H1 (cell line): Measurements from ENCODE around the gene RRN3. TPM values are rescaled to one million over a fixed set of nuclear protein-coding genes. Genes with fewer than 3 reads are reported as not detected.
"Not testable (repeated sequence)": the region's sequence is repeated elsewhere in the genome, so short reads cannot be mapped to it uniquely, and the experiment has no call there.

Experiments
- CTCF ChIA-PET: fragments of 300-600 bp; sonication (Branson Sonifier 250); formaldehyde crosslinking; loops from one replicate; lab custom pipeline; 2021; ENCODE audit not compliant: partially characterized antibody; lab: Charles Lee
- POLR2A ChIA-PET: fragments of 300-600 bp; sonication (Branson Sonifier 250); formaldehyde crosslinking; loops from one replicate; lab custom pipeline; 2021; ENCODE audit warnings: inconsistent platforms; ENCODE audit not compliant: partially characterized antibody; lab: Charles Lee
- DNase-seq, 2 experiments: peaks; one replicate each; pipeline versions ENCODE4 v3.0.0 to v3.0.0-alpha.2; 2010 to 2022; ENCODE audit warnings: low spot score in 2 of 2, low read depth in 1 of 2, mixed read lengths in 1 of 2
- FAIRE-seq: peaks from 2 replicates; lab custom pipeline; 2011; peaks lifted over from hg19 to GRCh38; lab: Jason Lieb, UNC
- H2AFZ ChIP-seq: 2 replicates; pipeline ENCODE4 v1.8.1; 2012; ENCODE audit warnings: low read length, inconsistent platforms
- H2AK5ac ChIP-seq: 2 replicates; pipeline ENCODE4 v1.6.1; 2013; ENCODE audit warnings: low read depth, low read length
- H2BK120ac ChIP-seq: replicated peaks from 2 replicates; pipeline ENCODE3; 2013; ENCODE audit warnings: low read depth, low read length, inconsistent platforms
- H2BK12ac ChIP-seq: 2 replicates; pipeline ENCODE4 v1.6.1; 2013; ENCODE audit warnings: low read depth, low read length
- H2BK15ac ChIP-seq: 2 replicates; pipeline ENCODE4 v1.6.1; 2013; ENCODE audit warnings: low read length
- H2BK20ac ChIP-seq: 2 replicates; pipeline ENCODE4 v1.6.1; 2013; ENCODE audit warnings: low read length
- H2BK5ac ChIP-seq: 2 replicates; pipeline ENCODE4 v1.6.1; 2013; ENCODE audit warnings: low read depth, low read length
- H3K14ac ChIP-seq: 2 replicates; pipeline ENCODE4 v1.6.1; 2013; ENCODE audit warnings: inconsistent platforms; ENCODE audit not compliant: insufficient read length
- H3K18ac ChIP-seq: 2 replicates; pipeline ENCODE4 v1.6.1; 2013; ENCODE audit warnings: low read length; ENCODE audit errors: extremely low read depth
- H3K23ac ChIP-seq: 2 replicates; pipeline ENCODE4 v1.6.1; 2013; ENCODE audit warnings: inconsistent platforms; ENCODE audit not compliant: insufficient read length
- H3K23me2 ChIP-seq: 2 replicates; pipeline ENCODE4 v1.6.1; 2013; ENCODE audit warnings: low read depth, low read length
- H3K27ac ChIP-seq: 2 replicates; pipeline ENCODE4 v1.6.1; 2011; ENCODE audit warnings: low read depth, low read length, inconsistent platforms
- H3K27me3 ChIP-seq, 4 experiments: replicated peaks in 1 of 4; 1 replicate in 1 of 4; 2 replicates in 3 of 4; pipeline versions ENCODE4 v1.6.1 to v1.8.1; 2011 to 2013; ENCODE audit warnings: low read length in 3 of 4, mild to moderate bottlenecking in 3 of 4, inconsistent platforms in 2 of 4, mixed read lengths in 2 of 4, moderate library complexity in 1 of 4; ENCODE audit not compliant: control insufficient read depth in 3 of 4, insufficient read depth in 3 of 4; ENCODE audit errors: extremely low read depth in 1 of 4
- H3K36me3 ChIP-seq, 4 experiments: 2 replicates each; pipeline versions ENCODE4 v1.6.1 to v1.8.1; 2011 to 2013; ENCODE audit warnings: mild to moderate bottlenecking in 4 of 4, low read length in 3 of 4, moderate library complexity in 2 of 4, control low read depth in 1 of 4, inconsistent platforms in 1 of 4; ENCODE audit not compliant: insufficient read depth in 4 of 4, control insufficient read depth in 2 of 4
- H3K4ac ChIP-seq: replicated peaks from 2 replicates; pipeline ENCODE3; 2013; ENCODE audit warnings: low read length, low read depth, mixed read lengths, inconsistent platforms; ENCODE audit not compliant: insufficient read length
- H3K4me1 ChIP-seq, 4 experiments: replicated peaks in 1 of 4; 1 replicate in 1 of 4; 2 replicates in 3 of 4; pipeline versions ENCODE4 v1.6.1 to v1.8.1; 2011 to 2013; ENCODE audit warnings: low read length in 3 of 4, inconsistent platforms in 2 of 4, mixed read lengths in 1 of 4; ENCODE audit not compliant: insufficient read depth in 4 of 4, control insufficient read depth in 3 of 4
- H3K4me2 ChIP-seq, 2 experiments: 2 replicates each; pipeline versions ENCODE4 v1.6.1 to v1.8.1; 2011 to 2013; ENCODE audit warnings: low read depth in 2 of 2, low read length in 2 of 2, control low read depth in 1 of 2, inconsistent platforms in 1 of 2, mild to moderate bottlenecking in 1 of 2; ENCODE audit not compliant: insufficient read depth in 1 of 2
- H3K4me3 ChIP-seq, 4 experiments: fragments of 200-600, 300-600 bp in 1 of 4; sonication (generic), shearing (Covaris generic), sonication (Bioruptor Twin) in 1 of 4; 2 replicates each; pipeline versions ENCODE4 v1.5.1 to v1.8.1; 2011 to 2016; ENCODE audit warnings: low read length in 4 of 4, low read depth in 3 of 4, control low read depth in 2 of 4, inconsistent platforms in 2 of 4, mild to moderate bottlenecking in 2 of 4, mixed read lengths in 1 of 4, moderate library complexity in 1 of 4; ENCODE audit not compliant: insufficient read depth in 2 of 4; ENCODE audit errors: extremely low read depth in 1 of 4
- H3K56ac ChIP-seq: replicated peaks from 2 replicates; pipeline ENCODE3; 2013; ENCODE audit warnings: low read depth, mild to moderate bottlenecking, mixed read lengths, low read length, inconsistent platforms; ENCODE audit not compliant: insufficient read length
- H3K79me1 ChIP-seq: 2 replicates; pipeline ENCODE4 v1.6.1; 2013; ENCODE audit warnings: low read depth, low read length, control low read depth
- H3K79me2 ChIP-seq, 2 experiments: 2 replicates each; pipeline versions ENCODE4 v1.6.1 to v1.8.1; 2012 to 2013; ENCODE audit warnings: low read length in 2 of 2, mild to moderate bottlenecking in 2 of 2, inconsistent platforms in 1 of 2; ENCODE audit not compliant: insufficient read depth in 2 of 2, control insufficient read depth in 1 of 2
- H3K9ac ChIP-seq, 4 experiments: replicated peaks in 1 of 4; 1 replicate in 1 of 4; 2 replicates in 3 of 4; pipeline versions ENCODE4 v1.6.1 to v1.8.1; 2011 to 2013; ENCODE audit warnings: low read depth in 3 of 4, low read length in 3 of 4, control low read depth in 2 of 4, mild to moderate bottlenecking in 2 of 4, moderate library complexity in 2 of 4, inconsistent platforms in 1 of 4; ENCODE audit errors: extremely low read depth in 1 of 4
- H3K9me3 ChIP-seq, 2 experiments: 2 replicates each; pipeline versions ENCODE4 v1.6.1 to v1.8.1; 2012 to 2013; ENCODE audit warnings: mild to moderate bottlenecking in 2 of 2, moderate library complexity in 2 of 2, control low read depth in 1 of 2, inconsistent platforms in 1 of 2, low read depth in 1 of 2, low read length in 1 of 2, mixed read lengths in 1 of 2; ENCODE audit not compliant: insufficient read depth in 2 of 2
- H4K20me1 ChIP-seq, 2 experiments: replicated peaks in 1 of 2; 2 replicates each; pipeline versions ENCODE3 to v1.8.1; 2011 to 2013; ENCODE audit warnings: inconsistent platforms in 2 of 2, low read length in 2 of 2, mild to moderate bottlenecking in 1 of 2; ENCODE audit not compliant: insufficient read depth in 2 of 2, control insufficient read depth in 1 of 2
- H4K5ac ChIP-seq: 2 replicates; pipeline ENCODE4 v1.6.1; 2013; ENCODE audit warnings: low read length, low read depth, mixed read lengths, inconsistent platforms; ENCODE audit not compliant: insufficient read length
- H4K8ac ChIP-seq: 2 replicates; pipeline ENCODE4 v1.8.0; 2013; ENCODE audit warnings: mild to moderate bottlenecking, moderate library complexity, low read length, inconsistent platforms; ENCODE audit not compliant: insufficient read depth; ENCODE audit errors: extremely low read depth
- H4K91ac ChIP-seq: replicated peaks from 2 replicates; pipeline ENCODE3; 2013; ENCODE audit warnings: low read length, mixed read lengths, inconsistent platforms; ENCODE audit not compliant: insufficient read length
- RAD21 ChIP-seq, 2 experiments: IDR thresholded peaks in 1 of 2; conservative IDR thresholded peaks in 1 of 2; 2 replicates each; pipeline ENCODE4 v1.6.1; 2011; ENCODE audit warnings: low read depth in 2 of 2, low read length in 2 of 2, improper control_type of control experiment in 1 of 2, inconsistent platforms in 1 of 2, mild to moderate bottlenecking in 1 of 2, moderate library complexity in 1 of 2
- WGBS, 2 experiments: shearing (Covaris generic) in 1 of 2; methylation state at CpG; one replicate each; pipeline versions ENCODE4 v1.1.6 to v1.1.7; 2013 to 2015; ENCODE audit warnings: low lambda C conversion rate in 2 of 2, mixed read lengths in 2 of 2, inconsistent platforms in 1 of 2, low coverage in 1 of 2, missing lambda C conversion rate in 1 of 2; ENCODE audit not compliant: insufficient replicate concordance in 2 of 2, insufficient coverage in 1 of 2, insufficient read length in 1 of 2; ENCODE audit errors: extremely low coverage in 1 of 2, missing lambda C conversion rate in 1 of 2; 5-methylcytosine and 5-hydroxymethylcytosine counted together
- polyA plus RNA-seq, 7 experiments: library from polyadenylated mRNA; depleted of rRNA in 3 of 7; stranded (reverse) in 5 of 7; unstranded in 2 of 7; fragments of >200 nt in 5 of 7; fragments of 200-250 nt in 2 of 7; gene quantifications; 1 replicate in 5 of 7; 2 replicates in 1 of 7; 4 replicates in 1 of 7; pipeline versions ENCODE4 v1.2.1 to v1.2.3, GENCODE V29; 2011 to 2013; ENCODE audit warnings: missing spikeins in 2 of 7, mixed read lengths in 2 of 7
- total RNA-seq: library from RNA; stranded (reverse); fragmentation: NEBNext Ultra II Directional; extraction: Animal tissue kit (Norgen Biotek cat#: 25700); gene quantifications from 2 replicates; pipeline ENCODE4 v1.2.1, GENCODE V29; 2021

The RRN3 gene
- total and polyA plus RNA-seq, 2 of the 8 experiments (the other 6 are each of a cell fraction or from before 2014, with no cell fraction given): 15.1 to 26.0 TPM

DNA sequence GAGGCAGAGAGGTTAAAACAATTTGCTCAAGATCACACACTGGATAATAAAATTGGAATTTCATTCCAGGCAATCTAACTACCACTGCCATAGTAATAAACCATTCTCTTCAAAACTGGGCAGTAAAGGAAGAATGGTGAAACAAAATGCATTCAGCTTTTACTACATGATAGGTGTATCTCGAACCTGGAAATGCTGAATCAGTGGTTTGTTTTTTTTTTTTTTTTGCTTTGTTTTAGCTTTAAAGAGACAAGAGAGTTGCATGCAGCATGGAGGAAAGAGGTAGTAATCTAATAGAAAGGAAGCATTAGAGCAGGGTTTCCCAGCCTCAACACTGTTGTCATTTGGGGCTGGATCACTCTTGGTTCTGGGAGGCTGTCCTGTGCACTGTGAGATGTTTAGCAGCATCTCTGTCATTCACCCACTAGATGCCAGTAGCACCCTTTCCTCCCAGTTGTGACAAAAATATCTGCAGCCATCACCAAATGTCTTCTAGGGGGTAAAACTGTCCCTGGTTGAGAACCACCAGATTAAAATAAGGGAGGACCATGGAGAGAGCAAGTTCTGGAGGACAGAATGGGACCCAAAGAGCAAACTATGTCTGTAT is 3.3 kb downstream of the RRN3 start:
- H3K4me3 ChIP-seq, H3K4me1 ChIP-seq, H3K9me3 ChIP-seq, H3K56ac ChIP-seq, H2BK15ac ChIP-seq, H3K27ac ChIP-seq, DNase-seq, H3K27me3 ChIP-seq, H2AK5ac ChIP-seq, H3K4ac ChIP-seq, CTCF ChIA-PET, H3K18ac ChIP-seq, H3K4me2 ChIP-seq, H3K23me2 ChIP-seq, H4K5ac ChIP-seq, H4K91ac ChIP-seq, H4K8ac ChIP-seq, FAIRE-seq, H2BK12ac ChIP-seq, H2AFZ ChIP-seq, H2BK20ac ChIP-seq, H3K9ac ChIP-seq, H3K79me1 ChIP-seq, H4K20me1 ChIP-seq, H2BK120ac ChIP-seq, H3K14ac ChIP-seq, H3K23ac ChIP-seq, H2BK5ac ChIP-seq: not testable (repeated sequence)
- POLR2A ChIA-PET: interaction anchor here (0.7 to 1.2 kb wide), 3 partner anchors 10 to 123 kb away, joined by 4 to 5 read pairs (median 4); no protein-coding TSS in a partner anchor
- 95% methylated on average over 1 of the region's 1 CpG; no CpG with 5 or more reads in 1 of the 2 experiments for WGBS, 2 experiments
- TF ChIP-seq RAD21 (IDR thresholded peaks at IDR 0.05 in 1 of 2, conservative IDR thresholded peaks at IDR 0.05 in 1 of 2; ENCODE audit: low read depth in 2 of 2, low read length in 2 of 2): peak in 1 of 2 experiments; percentile 14; a peak in 1 of 4 replicates
- peaks cover 4 to 15% of the 10 kb centered on the region in 2 experiments; a peak in 2 of 4 replicates for H3K79me2 ChIP-seq
- H3K36me3 ChIP-seq: peaks cover 0 to 20% (median 8%) of the 10 kb centered on the region in 4 experiments; a peak in 4 of 8 replicates
